OCI-LY3 (cell line): ENCODE measurements around the gene SHFL.

ENCODE experiments used
- H2AFZ ChIP-seq: fragments of 200-600, 300-600 bp; shearing (Covaris generic); 2 replicates; pipeline ENCODE4 v1.6.0; 2014; ENCODE audit warnings: antibody characterized with exemption, low read depth, low read length
- H3K27ac ChIP-seq: fragments of 200-600, 300-600 bp; sonication (generic); 2 replicates; pipeline ENCODE4 v1.5.1; 2014; ENCODE audit warnings: mild to moderate bottlenecking, low read length, moderate library complexity, mixed read lengths
- H3K27me3 ChIP-seq: fragments of 200-600, 300-600 bp; sonication (generic); 2 replicates; pipeline ENCODE4 v1.6.1; 2014; ENCODE audit warnings: low read depth, low read length, mixed read lengths
- H3K36me3 ChIP-seq: fragments of 200-600, 300-600 bp; sonication (generic); replicated peaks from 2 replicates; pipeline ENCODE3; 2014; ENCODE audit warnings: low read depth, low read length, mixed read lengths
- H3K4me1 ChIP-seq: fragments of 300-600, 200-600 bp; sonication (generic); 2 replicates; pipeline ENCODE4 v1.6.1; 2014; ENCODE audit warnings: low read length, mixed read lengths
- H3K4me2 ChIP-seq: fragments of 200-600, 300-600 bp; sonication (generic); 2 replicates; pipeline ENCODE4 v1.6.1; 2014; ENCODE audit warnings: low read length, mixed read lengths
- H3K4me3 ChIP-seq: fragments of 300-600, 200-600 bp; sonication (generic); 2 replicates; pipeline ENCODE4 v1.5.1; 2014; ENCODE audit warnings: antibody characterized with exemption, mild to moderate bottlenecking, low read length, moderate library complexity
- H3K79me2 ChIP-seq: fragments of 300-600, 200-600 bp; shearing (Covaris generic); 2 replicates; pipeline ENCODE4 v1.6.1; 2014; ENCODE audit warnings: mild to moderate bottlenecking, low read length, mixed read lengths
- H3K9ac ChIP-seq: fragments of 300-600, 200-600 bp; shearing (Covaris generic); 2 replicates; pipeline ENCODE4 v1.6.0; 2014; ENCODE audit warnings: mild to moderate bottlenecking, low read length, moderate library complexity
- H3K9me3 ChIP-seq: fragments of 200-600, 300-600 bp; shearing (Covaris generic); 2 replicates; pipeline ENCODE4 v1.6.1; 2014; ENCODE audit warnings: low read length, mixed read lengths; ENCODE audit not compliant: insufficient read depth
- H4K20me1 ChIP-seq: fragments of 200-600, 300-600 bp; sonication (generic); 2 replicates; pipeline ENCODE4 v1.6.1; 2016; ENCODE audit warnings: low read length, mixed read lengths; ENCODE audit not compliant: insufficient read depth
- EZH2phosphoT487 ChIP-seq: fragments of 200-600 bp; shearing (Covaris generic); IDR thresholded peaks from 2 replicates; pipeline ENCODE4 v1.6.1; 2018; ENCODE audit warnings: antibody characterized with exemption, mixed run types, low read depth
- TF ChIP-seq, protein P1 (sequence below): fragments of 200-600, 300-600 bp; sonication (generic); IDR thresholded peaks from 2 replicates; pipeline ENCODE4 v1.5.1; 2014; ENCODE audit warnings: antibody characterized with exemption, low read length, low read depth

SHFL gene

DNA sequence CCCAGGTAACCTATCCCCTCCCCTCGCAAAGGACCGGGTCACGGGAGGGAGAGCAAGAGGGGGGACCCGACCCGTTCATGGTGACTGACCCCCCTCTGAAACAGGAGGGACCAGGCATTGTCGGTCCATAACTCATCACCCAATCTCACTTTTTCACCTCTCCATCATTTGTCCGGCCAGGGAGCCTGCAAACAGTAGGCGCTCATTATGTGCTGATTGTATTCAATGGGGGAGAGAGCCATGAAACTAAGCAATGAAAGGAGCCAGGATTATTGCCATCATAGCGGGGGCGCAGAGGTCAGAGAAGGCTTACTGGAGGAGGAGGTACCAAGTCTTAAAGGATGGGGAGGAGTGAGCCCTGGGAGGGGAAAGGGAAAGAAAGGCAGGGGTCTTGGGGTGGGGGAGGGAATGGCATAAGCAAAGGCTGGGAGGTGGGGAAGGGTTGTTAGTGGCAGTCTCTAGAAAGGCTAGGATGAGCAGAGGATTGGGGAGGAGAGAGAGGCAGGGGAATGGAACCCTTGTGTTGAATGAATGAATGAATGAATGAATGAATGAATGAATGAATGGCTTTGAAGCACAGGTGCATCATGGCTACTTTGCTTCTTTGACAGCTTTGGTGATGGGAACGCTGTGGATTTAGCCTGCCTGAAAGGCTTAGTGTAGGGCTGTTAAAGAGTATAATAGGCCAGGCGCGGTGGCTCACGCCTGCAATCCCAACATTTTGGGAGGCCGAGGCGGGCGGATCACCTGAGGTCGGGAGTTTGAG lies 1.4 kb downstream of the SHFL start:
- TF ChIP-seq, protein P1, sequence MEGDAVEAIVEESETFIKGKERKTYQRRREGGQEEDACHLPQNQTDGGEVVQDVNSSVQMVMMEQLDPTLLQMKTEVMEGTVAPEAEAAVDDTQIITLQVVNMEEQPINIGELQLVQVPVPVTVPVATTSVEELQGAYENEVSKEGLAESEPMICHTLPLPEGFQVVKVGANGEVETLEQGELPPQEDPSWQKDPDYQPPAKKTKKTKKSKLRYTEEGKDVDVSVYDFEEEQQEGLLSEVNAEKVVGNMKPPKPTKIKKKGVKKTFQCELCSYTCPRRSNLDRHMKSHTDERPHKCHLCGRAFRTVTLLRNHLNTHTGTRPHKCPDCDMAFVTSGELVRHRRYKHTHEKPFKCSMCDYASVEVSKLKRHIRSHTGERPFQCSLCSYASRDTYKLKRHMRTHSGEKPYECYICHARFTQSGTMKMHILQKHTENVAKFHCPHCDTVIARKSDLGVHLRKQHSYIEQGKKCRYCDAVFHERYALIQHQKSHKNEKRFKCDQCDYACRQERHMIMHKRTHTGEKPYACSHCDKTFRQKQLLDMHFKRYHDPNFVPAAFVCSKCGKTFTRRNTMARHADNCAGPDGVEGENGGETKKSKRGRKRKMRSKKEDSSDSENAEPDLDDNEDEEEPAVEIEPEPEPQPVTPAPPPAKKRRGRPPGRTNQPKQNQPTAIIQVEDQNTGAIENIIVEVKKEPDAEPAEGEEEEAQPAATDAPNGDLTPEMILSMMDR = no peak
- TF ChIP-seq EZH2phosphoT487 = no peak
- no peak overlapping the region for H3K27ac ChIP-seq
- no peak overlapping the region for H2AFZ ChIP-seq
- no peaks in the 10 kb centered on the region for H4K20me1 ChIP-seq
- H3K4me3 ChIP-seq = peak overlapping the region; percentile 91
- peak overlapping the region; percentile 86 for H3K4me2 ChIP-seq
- peaks cover 9% of the 10 kb centered on the region for H3K4me1 ChIP-seq
- H3K27me3 ChIP-seq = no peaks in the 10 kb centered on the region
- H3K36me3 ChIP-seq = peaks cover 14% of the 10 kb centered on the region
- peak overlapping the region; percentile 90 for H3K9ac ChIP-seq
- peaks cover 13% of the 10 kb centered on the region; the same call in 1 of the 2 replicates for H3K79me2 ChIP-seq
- H3K9me3 ChIP-seq = no peaks in the 10 kb centered on the region

DNA sequence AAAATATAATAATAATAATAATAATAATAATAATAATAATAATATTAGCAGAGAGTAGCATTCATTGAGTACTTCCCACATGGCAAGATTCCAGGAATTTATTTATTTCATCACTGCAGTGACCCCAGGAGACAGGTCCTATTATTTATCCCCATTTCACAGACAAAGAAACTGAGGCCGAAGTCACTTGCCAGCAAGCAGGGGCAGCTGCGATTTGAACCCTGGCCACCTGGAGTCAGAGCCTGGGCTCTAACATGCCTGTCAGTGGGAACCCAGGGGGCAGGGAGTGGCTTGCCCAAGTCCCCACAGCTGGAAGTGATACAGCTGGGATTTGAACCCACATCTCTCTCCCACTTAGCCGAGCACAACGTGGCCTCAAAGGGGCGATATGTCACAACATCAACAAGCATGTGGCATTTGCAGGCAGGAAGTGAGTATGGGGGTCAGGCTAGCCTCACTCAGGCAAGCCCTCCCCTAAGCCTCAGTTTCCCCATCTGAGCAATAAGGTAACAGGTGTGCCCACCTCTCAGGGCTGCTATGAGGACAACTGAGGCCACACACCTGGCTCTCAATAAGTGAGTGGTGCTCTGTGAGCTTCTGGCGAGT lies 2.9 kb downstream of the SHFL start:
- Histone ChIP-seq H2AFZ (no peak overlapping the region), H3K9ac (no peak overlapping the region), H3K4me2 (no peak overlapping the region), H3K27ac (no peak overlapping the region), H4K20me1 (no peaks in the 10 kb centered on the region), H3K4me1 (peaks cover 9% of the 10 kb centered on the region), H3K9me3 (no peaks in the 10 kb centered on the region), H3K27me3 (no peaks in the 10 kb centered on the region), H3K79me2 (peaks cover 13% of the 10 kb centered on the region; the same call in 1 of the 2 replicates), H3K36me3 (peaks cover 18% of the 10 kb centered on the region), H3K4me3 (no peak overlapping the region)
- TF ChIP-seq, protein P1 = no peak
- TF ChIP-seq EZH2phosphoT487 = no peak

DNA sequence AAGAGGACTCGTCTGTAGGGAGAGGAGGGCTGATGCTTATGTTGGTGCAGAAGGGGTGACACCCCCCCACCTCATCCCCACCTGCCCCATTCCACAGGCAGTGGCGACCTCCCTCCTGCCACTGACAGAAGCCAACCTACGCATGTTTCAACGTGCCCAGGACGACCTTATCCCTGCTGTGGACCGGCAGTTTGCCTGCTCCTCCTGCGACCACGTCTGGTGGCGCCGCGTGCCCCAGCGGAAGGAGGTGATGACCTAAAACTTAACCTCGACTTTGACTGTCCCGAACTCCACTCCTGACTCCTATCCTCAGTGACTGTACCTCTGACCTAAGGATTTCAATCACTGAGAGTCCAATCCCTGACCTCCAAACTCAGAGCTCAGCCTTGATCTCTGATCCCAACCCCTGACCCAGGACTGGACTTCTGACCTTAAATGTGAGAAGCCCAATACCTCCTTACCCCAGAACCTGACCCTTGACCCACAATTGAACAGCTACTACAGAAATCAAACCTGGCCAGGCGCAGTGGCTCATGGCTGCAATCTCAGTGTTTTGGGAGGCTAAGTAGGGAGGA lies 3.8 kb downstream of the SHFL start:
- no peak overlapping the region for H2AFZ ChIP-seq
- H3K27me3 ChIP-seq = no peaks in the 10 kb centered on the region
- H3K9ac ChIP-seq = no peak overlapping the region
- no peak overlapping the region for H3K27ac ChIP-seq
- H4K20me1 ChIP-seq = no peaks in the 10 kb centered on the region
- H3K79me2 ChIP-seq = peaks cover 13% of the 10 kb centered on the region; the same call in 1 of the 2 replicates
- peaks cover 18% of the 10 kb centered on the region for H3K36me3 ChIP-seq
- no peak overlapping the region for H3K4me2 ChIP-seq
- no peak for TF ChIP-seq EZH2phosphoT487
- TF ChIP-seq, protein P1 = no peak
- H3K4me3 ChIP-seq = no peak overlapping the region
- H3K9me3 ChIP-seq = no peaks in the 10 kb centered on the region
- peaks cover 9% of the 10 kb centered on the region for H3K4me1 ChIP-seq

GRCh38 chr19:10091370-10091687 lies 5.2 kb downstream of the SHFL start:
- Histone ChIP-seq H3K4me2 (no peak overlapping the region), H3K4me3 (no peak overlapping the region), H3K27me3 (no peaks in the 10 kb centered on the region), H3K36me3 (peaks cover 18% of the 10 kb centered on the region), H3K27ac (no peak overlapping the region), H2AFZ (no peak overlapping the region), H4K20me1 (no peaks in the 10 kb centered on the region), H3K9ac (no peak overlapping the region), H3K9me3 (no peaks in the 10 kb centered on the region), H3K4me1 (peaks cover 5% of the 10 kb centered on the region), H3K79me2 (peaks cover 11% of the 10 kb centered on the region; the same call in 1 of the 2 replicates)
- TF ChIP-seq EZH2phosphoT487 = no peak
- TF ChIP-seq, protein P1 = no peak
